Stimulated activated CD4-positive, alpha-beta T cell treated with anti-CD3 and anti-CD28 coated beads, Interleukin-4, amount 100 ng/mL, for 24 hours (primary cell): ENCODE results near the gene NKTR.
A peak's percentile ranks its signal among the peaks of the same experiment; 100 is the strongest.

Source experiments
- DNase-seq: peaks from one replicate; pipeline ENCODE4 v3.0.0-alpha.2; 2020

NKTR gene

GRCh38 chr3:42683875-42684598, 83.6 kb downstream of the NKTR start:
- peak; percentile 53 for DNase-seq

GRCh38 chr3:42684632-42685362, 84.3 kb downstream of the NKTR start:
- DNase-seq: no peak

DNA sequence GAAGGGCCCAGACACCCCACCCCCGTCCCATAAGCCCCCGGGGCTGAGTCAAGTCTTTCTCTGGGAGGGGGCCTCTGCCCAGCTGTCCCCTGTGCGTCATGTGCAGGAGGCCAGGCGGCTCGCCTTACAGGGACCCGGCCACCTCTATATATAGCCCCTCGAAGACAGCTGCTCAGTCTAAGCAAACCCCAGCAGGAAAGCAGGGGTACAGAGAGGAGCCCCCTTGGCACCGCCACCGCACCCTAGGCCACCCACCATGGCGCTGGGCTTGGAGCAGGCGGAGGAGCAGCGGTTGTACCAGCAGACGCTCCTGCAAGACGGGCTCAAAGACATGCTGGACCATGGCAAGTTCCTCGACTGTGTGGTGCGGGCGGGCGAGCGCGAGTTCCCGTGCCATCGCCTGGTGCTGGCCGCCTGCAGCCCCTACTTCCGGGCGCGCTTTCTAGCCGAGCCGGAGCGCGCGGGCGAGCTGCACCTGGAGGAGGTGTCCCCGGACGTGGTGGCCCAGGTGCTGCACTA, 84.9 kb downstream of the NKTR start, which contains the start of gene KLHL40:
Gene KLHL40 (plus strand): TSS at position 175 of the 519 bp plus-strand sequence. CDS start 82 bp downstream, at position 257.
- no peak for DNase-seq

GRCh38 chr3:42685891-42686820, 85.7 kb downstream of the NKTR start:
- DNase-seq: no peak

GRCh38 chr3:42686832-42687650, 86.6 kb downstream of the NKTR start:
- no peak for DNase-seq

GRCh38 chr3:42688016-42688415, 87.5 kb downstream of the NKTR start:
- no peak for DNase-seq

GRCh38 chr3:42688487-42689420, 88.3 kb downstream of the NKTR start:
- DNase-seq: no peak

- DNase-seq: no peak
Measured at GRCh38 chr3:42689421-42690014, 89.0 kb downstream of the NKTR start.

GRCh38 chr3:42690191-42690590, 89.7 kb downstream of the NKTR start:
- no peak for DNase-seq

- DNase-seq: no peak
Measured at GRCh38 chr3:42690766-42691680, 90.5 kb downstream of the NKTR start.

DNA sequence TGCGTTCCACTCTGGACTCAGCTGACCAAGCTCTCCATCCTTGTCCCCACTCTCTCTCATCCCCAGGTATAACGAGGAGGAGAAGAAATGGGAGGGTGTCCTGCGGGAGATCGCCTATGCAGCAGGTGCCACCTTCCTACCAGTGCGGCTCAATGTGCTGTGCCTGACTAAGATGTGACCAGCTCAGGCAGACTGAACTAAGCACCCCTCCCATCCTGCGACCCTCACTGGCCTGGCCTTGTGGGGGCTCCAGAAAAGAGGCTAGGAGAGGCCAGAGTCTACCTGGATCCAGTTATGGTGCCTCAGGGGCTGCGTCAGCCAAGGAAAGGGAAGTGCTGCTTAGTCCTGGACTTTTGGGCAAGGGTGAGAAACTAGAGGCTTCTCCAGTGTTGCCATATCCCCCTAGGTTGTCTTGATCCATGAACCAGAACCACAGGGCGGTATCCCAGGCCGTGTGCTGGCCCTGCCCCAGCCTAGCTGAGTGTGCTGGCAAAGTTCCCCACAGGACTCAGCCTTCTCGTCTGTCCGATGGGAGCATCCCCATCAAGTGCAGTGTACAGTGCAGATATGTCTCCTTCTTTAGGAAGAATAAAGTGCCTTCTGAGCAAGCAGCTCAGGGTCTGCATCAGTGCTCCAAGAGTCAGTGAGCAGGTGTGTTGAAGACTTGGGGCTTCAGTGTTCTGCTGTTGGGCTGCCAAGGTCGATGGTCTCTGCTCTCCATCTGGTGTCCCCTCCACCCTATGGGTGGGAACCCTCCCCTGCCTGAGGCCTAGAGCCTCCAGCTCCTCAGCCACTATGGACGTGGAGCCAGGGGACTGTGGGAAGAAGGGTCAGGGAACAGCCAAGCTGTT, 91.6 kb downstream of the NKTR start:
- DNase-seq: no peak

GRCh38 chr3:42692667-42693529, 92.4 kb downstream of the NKTR start:
- DNase-seq: no peak

GRCh38 chr3:42693530-42693930, 93.0 kb downstream of the NKTR start:
- DNase-seq: no peak

GRCh38 chr3:42694366-42694765, 93.9 kb downstream of the NKTR start:
- DNase-seq: no peak

- DNase-seq: no peak
Measured at GRCh38 chr3:42696356-42697288, 96.1 kb downstream of the NKTR start.
